Mucosa of descending colon (tissue), 3 donors: ENCODE results near the gene ERVW-1. TPM values are rescaled to one million over a fixed set of nuclear protein-coding genes. Genes with fewer than 3 reads are reported as not detected.
A peak's percentile ranks its signal among the peaks of the same experiment; 100 is the strongest.
"Not testable (repeated sequence)": the region's sequence is repeated elsewhere in the genome, so short reads cannot be mapped to it uniquely, and the experiment has no call there.

Source experiments
- ATAC-seq: fragments of 200-7000 bp; cut with Tn5 transposase; one replicate; pipeline ENCODE4 v1.9.1; 2020; ENCODE audit warnings: mild to moderate bottlenecking, moderate library complexity
- DNase-seq, 3 donors: peaks; one replicate each; pipeline ENCODE4 v3.0.0-alpha.2; 2020
- H3K36me3 ChIP-seq: fragments of 200-600 bp; one replicate; pipeline ENCODE4 v1.8.0; 2021; ENCODE audit warnings: low read depth, mild to moderate bottlenecking
- H3K4me1 ChIP-seq: fragments of 200-600 bp; one replicate; pipeline ENCODE4 v1.8.0; 2021; ENCODE audit warnings: low read depth, mild to moderate bottlenecking
- H3K4me3 ChIP-seq: fragments of 200-600 bp; one replicate; pipeline ENCODE4 v1.8.0; 2021; ENCODE audit warnings: mild to moderate bottlenecking
- H3K9me3 ChIP-seq: fragments of 200-600 bp; one replicate; pipeline ENCODE4 v1.8.0; 2021; ENCODE audit warnings: mild to moderate bottlenecking
- intact Hi-C, 2 donors: fragments of 100-400 bp; cut with DNase I in 1 of 2; cut with micrococcal nuclease in 1 of 2; formaldehyde crosslinking; loops; one replicate each; pipeline versions ENCODE4 v1.11.0 to v1.11.1; 2022; cut with DNase I, micrococcal nuclease
- total RNA-seq, 3 donors: library from RNA; stranded (reverse); fragmentation: NEBNext Ultra II Directional in 2 of 3; extraction: Animal tissue kit (Norgen Biotek cat#: 25700) in 2 of 3; gene quantifications; one replicate each; pipeline versions ENCODE4 v1.2.1 to v1.2.4, GENCODE V29; 2021 to 2023
- TF ChIP-seq, protein P1 (sequence below): fragments of 200-600 bp; IDR thresholded peaks from one replicate; pipeline ENCODE4 v1.8.0; 2022; ENCODE audit warnings: antibody characterized with exemption, mild to moderate bottlenecking
- donor health status: DM: no; HTN: no; CAD: no; lungs with moderate emphysema.
- donor health status: DM: no; HTN: no; CAD: no.
- donor health status: DM: no; HTN: yes; CAD: no.

ERVW-1 gene
- total RNA-seq, 3 donors from 2014 or later: not detected

DNA sequence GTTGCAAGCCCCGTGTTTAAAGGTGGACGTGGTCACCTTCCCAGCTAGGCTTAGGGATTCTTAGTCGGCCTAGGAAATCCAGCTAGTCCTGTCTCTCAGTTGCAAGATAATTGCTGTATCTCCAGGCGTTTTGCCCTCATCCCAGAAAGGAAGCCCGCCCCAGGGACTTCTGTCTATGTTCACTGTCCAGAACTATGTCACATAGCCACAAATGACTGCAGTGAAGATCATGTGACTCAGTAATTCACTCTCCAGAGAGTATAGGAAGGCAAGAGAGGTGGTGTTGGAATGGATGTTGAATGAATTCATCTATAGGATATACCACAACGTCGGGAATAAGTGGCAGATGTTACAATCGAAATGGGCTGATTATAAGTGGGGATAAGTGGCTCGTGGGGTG lies 349 bp upstream of the ERVW-1 start:
- TF ChIP-seq, protein P1, sequence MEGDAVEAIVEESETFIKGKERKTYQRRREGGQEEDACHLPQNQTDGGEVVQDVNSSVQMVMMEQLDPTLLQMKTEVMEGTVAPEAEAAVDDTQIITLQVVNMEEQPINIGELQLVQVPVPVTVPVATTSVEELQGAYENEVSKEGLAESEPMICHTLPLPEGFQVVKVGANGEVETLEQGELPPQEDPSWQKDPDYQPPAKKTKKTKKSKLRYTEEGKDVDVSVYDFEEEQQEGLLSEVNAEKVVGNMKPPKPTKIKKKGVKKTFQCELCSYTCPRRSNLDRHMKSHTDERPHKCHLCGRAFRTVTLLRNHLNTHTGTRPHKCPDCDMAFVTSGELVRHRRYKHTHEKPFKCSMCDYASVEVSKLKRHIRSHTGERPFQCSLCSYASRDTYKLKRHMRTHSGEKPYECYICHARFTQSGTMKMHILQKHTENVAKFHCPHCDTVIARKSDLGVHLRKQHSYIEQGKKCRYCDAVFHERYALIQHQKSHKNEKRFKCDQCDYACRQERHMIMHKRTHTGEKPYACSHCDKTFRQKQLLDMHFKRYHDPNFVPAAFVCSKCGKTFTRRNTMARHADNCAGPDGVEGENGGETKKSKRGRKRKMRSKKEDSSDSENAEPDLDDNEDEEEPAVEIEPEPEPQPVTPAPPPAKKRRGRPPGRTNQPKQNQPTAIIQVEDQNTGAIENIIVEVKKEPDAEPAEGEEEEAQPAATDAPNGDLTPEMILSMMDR: no peak
- ATAC-seq: no peak
- no peak for DNase-seq
- intact Hi-C loops: no loop called here
- no peak overlapping the region for H3K4me3 ChIP-seq
- H3K4me1 ChIP-seq: peaks cover 2% of the 10 kb centered on the region
- no peaks in the 10 kb centered on the region for H3K36me3 ChIP-seq
- no peaks in the 10 kb centered on the region for H3K9me3 ChIP-seq

DNA sequence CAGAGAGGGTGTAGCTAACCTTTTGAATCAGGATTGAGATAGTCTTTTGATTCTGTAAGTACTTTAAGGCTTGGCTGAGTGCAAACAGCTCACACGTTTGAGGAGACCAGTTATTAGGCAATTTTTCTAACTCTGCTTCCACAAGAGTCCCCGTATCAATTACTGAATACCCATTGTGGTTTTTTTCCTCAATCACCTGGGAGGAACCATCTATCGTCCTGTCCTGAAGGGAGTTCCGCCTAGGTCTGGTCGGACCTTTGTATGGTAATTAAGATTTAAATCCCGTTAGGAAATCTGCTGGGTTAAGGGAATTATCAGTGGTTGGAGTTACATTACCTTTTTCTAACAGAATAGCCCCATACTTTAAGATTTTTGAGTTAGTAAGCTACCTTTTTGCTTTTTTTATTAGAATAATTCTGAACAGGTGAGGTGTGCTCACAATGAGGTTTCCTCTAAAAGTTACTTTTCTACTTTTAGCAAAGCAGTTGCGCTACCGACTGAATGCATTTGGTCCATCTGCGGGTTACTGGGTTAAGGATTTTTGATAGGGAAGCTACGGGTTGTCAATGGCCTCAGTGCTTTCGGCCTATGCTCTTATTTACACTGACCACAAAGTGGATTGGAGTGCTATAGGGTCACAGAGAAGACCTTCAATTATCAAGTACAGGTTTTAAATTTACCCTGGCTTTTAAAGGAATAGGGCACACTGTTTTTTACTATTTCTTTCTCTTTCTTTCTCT lies 1.7 kb downstream of the ERVW-1 start:
- ATAC-seq, DNase-seq, H3K4me1 ChIP-seq, H3K36me3 ChIP-seq, H3K4me3 ChIP-seq, H3K9me3 ChIP-seq, intact Hi-C loops: not testable (repeated sequence)

DNA sequence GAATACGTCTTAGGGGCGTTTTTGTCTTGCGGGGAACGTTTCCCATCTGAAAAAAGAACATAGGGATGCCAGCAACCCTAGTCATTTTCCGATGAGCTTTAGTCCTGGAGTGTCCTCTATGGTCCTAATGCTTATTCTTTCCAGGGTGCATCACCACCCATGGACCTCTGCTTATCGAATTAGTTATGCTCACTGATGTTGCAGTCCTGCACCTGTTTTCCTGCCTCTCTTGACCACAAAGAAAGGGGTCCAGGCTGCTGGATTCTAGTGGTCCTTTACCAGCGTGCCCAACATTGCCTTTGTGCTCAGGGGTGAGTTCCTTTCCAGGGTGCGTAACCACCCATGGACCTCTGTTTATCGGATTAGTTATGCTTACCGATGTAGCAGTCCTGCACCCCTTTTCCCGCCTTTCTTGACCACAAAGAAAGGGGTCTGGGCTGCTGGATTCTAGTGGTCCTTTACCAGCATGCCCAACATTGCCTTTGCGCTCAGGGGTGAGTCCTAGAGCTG lies 2.4 kb downstream of the ERVW-1 start:
- H3K4me3 ChIP-seq, DNase-seq, H3K4me1 ChIP-seq, ATAC-seq, H3K9me3 ChIP-seq, intact Hi-C loops, H3K36me3 ChIP-seq: not testable (repeated sequence)

DNA sequence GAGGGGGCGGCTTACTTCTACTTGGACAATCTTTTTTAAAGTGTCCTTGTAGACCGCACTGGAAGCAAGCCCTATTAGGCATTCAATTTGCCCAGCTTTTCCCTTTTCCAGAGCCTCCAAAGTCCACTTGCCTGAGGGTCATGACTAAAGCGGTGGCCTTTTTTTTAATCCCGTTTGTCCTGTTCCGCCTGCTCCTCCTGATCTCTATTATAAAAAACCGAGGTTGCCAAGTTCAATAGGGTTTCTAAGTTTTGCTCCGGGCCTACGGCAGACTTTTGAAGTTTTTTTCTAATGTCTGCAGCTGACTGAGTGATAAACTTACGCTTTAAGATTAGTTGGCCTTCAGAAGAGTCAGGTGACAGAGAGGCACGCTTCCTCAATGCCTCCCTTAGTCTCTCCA lies 3.8 kb downstream of the ERVW-1 start:
- H3K9me3 ChIP-seq, intact Hi-C loops, H3K36me3 ChIP-seq, ATAC-seq, H3K4me1 ChIP-seq, H3K4me3 ChIP-seq: not testable (repeated sequence)
- peak in 1 of 3 donors; percentile 23 for DNase-seq

DNA sequence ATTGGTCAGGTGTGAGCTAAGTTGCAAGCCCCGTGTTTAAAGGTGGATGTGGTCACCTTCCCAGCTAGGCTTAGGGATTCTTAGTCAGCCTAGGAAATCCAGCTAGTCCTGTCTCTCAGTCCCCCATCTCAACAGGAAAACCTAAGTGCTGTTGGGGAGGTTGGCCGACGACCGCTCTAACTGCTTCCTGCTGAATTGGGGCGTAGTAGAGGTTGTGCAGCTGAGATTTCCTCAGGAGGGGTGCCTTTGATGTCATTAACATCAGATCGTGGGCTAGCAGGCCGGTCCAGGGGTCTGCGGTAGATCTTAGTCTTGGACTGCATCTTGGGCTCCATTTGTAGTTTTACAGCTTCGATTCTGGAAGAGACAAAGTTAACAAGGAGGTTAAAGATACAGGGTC lies 9.2 kb downstream of the ERVW-1 start:
- H3K4me3 ChIP-seq, DNase-seq, H3K4me1 ChIP-seq, ATAC-seq, H3K9me3 ChIP-seq, intact Hi-C loops, H3K36me3 ChIP-seq: not testable (repeated sequence)

DNA sequence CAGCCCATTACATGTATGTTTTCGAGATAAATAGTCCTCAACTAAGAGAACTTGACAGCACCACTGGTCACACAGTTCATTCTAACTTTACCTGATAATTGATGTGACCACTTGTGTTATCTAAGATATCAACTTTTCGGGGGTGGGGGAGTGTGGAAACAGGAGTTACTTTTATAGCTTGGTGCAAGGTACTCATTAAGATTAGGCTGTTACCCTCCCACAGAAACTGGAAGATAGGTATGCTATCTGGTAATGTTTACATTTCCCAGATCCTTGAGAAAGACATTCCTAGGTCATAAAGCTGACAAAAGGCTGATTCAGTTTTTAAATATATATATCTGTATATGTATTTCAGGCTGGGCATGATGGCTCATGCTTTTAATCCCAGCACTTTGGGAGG lies 11.1 kb downstream of the ERVW-1 start:
- Histone ChIP-seq H3K4me3 (no peak overlapping the region), H3K4me1 (no peaks in the 10 kb centered on the region), H3K36me3 (no peaks in the 10 kb centered on the region), H3K9me3 (no peaks in the 10 kb centered on the region)
- ATAC-seq (peak; percentile 70), DNase-seq (no peak)
- intact Hi-C loops: no loop called here
- TF ChIP-seq, protein P1: no peak

DNA sequence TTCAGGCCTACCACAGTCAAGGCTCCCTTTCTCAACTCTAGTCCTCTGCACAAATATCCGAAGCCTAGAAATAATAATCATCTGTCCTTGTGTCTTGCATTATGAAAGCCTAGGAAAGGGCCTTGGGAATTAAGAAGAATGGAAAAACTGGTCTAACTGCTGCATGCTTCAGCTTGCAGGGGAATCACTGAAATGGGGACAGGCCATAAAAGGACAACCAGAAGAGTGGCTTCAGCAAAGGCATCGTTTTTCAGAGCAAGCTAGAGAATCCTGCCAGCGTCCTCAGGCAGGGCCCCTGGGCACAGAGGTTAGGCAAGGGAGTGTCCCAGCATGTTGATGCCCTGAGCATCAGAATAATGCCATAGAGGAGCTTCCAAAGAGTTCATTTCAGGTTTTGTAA lies 13.2 kb downstream of the ERVW-1 start:
- Histone ChIP-seq H3K36me3 (no peaks in the 10 kb centered on the region), H3K4me1 (no peaks in the 10 kb centered on the region), H3K9me3 (no peaks in the 10 kb centered on the region), H3K4me3 (no peak overlapping the region)
- intact Hi-C loops: no loop called here
- ATAC-seq (no peak), DNase-seq (no peak)
- TF ChIP-seq, protein P1: no peak

DNA sequence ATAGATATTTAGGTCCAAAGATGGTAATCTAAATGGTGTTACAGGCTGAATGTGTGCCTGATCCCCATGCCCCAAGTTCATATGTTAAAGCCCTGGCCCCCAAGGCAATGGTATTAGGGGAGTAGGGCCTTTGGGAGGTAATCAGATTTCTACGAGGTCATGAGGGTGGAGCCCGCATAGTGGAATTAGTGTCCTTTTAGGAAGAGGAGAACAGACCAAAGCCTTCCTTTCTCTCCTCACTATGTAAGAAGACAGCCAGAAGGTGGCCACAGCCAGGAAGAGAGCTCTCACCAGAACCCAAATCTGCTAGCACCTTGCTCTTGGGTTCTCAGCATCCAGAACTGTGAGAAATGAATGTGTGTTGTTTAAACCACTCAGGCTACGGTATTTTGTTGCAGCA lies 15.2 kb downstream of the ERVW-1 start:
- DNase-seq (no peak), ATAC-seq (no peak)
- intact Hi-C loops: no loop called here
- H3K4me1 ChIP-seq: no peaks in the 10 kb centered on the region
- H3K4me3 ChIP-seq: no peak overlapping the region
- TF ChIP-seq, protein P1: no peak
- H3K36me3 ChIP-seq: no peaks in the 10 kb centered on the region
- H3K9me3 ChIP-seq: no peaks in the 10 kb centered on the region
